Pancreas (tissue), 10 donors: ENCODE measurements around the gene ARHGEF33. TPM values are rescaled to one million over a fixed set of nuclear protein-coding genes. Genes with fewer than 3 reads are reported as not detected.

Experiments
- ATAC-seq, 4 donors: fragments of 200-7000 bp; cut with Tn5 transposase; one replicate each; pipeline versions ENCODE4 v1.8.0 to v1.9.1; 2020; ENCODE audit warnings: mild to moderate bottlenecking in 4 of 4, moderate library complexity in 4 of 4
- DNase-seq, 6 donors: peaks; one replicate each; pipeline ENCODE4 v3.0.0-alpha.2; 2020
- FAIRE-seq: peaks from 2 replicates; lab custom pipeline; 2012; peaks lifted over from hg19 to GRCh38; lab: Jason Lieb, UNC
- H3K27ac ChIP-seq, 4 donors: fragments of 200-600 bp; sonication (generic); 1 replicate in 3 of 4; 2 replicates in 1 of 4; pipeline versions ENCODE4 v1.5.0 to v1.8.0; 2020
- H3K27me3 ChIP-seq, 4 donors: fragments of 200-600 bp; one replicate each; pipeline ENCODE4 v1.8.0; 2021
- H3K36me3 ChIP-seq, 3 donors: fragments of 200-600 bp; sonication (generic) in 1 of 3; one replicate each; pipeline versions ENCODE4 v1.5.0 to v1.8.0; 2020 to 2021
- H3K4me1 ChIP-seq, 3 donors: fragments of 200-600 bp; one replicate each; pipeline ENCODE4 v1.8.0; 2021
- H3K4me3 ChIP-seq, 4 donors: fragments of 200-600 bp; sonication (generic) in 2 of 4; one replicate each; pipeline versions ENCODE4 v1.5.0 to v1.8.0; 2020 to 2021
- H3K9me3 ChIP-seq, 4 donors: fragments of 200-600 bp; one replicate each; pipeline ENCODE4 v1.8.0; 2021
- CTCF ChIP-seq, 4 donors: fragments of 200-600 bp; sonication (generic) in 3 of 4; IDR thresholded peaks; one replicate each; pipeline versions ENCODE4 v1.5.0 to v1.8.0; 2021; ENCODE audit warnings: antibody characterized with exemption in 4 of 4
- WGBS, 2 donors: extraction: QIAGEN DNeasy Blood & Tissue Kit; methylation state at CpG; one replicate each; pipeline ENCODE4 v1.1.7; 2013; 5-methylcytosine and 5-hydroxymethylcytosine counted together
- intact Hi-C, 3 donors: fragments of 100-400 bp; cut with DNase I; formaldehyde crosslinking; loops; one replicate each; pipeline versions ENCODE4 v1.11.1 to v1.14.2; 2022
- polyA plus RNA-seq, 2 donors: library from polyadenylated mRNA; stranded (reverse); fragments of 200-250 nt; gene quantifications; one replicate each; pipeline ENCODE4 v1.2.3, GENCODE V29; 2013
- total RNA-seq, 6 donors: library from RNA; stranded (reverse); fragmentation: NEBNext Ultra II Directional in 4 of 6; extraction: Animal tissue kit (Norgen Biotek cat#: 25700) in 4 of 6; gene quantifications; one replicate each; pipeline versions ENCODE4 v1.2.1 to v1.2.4, GENCODE V29; 2021 to 2023
- donor health status: healthy with polysubstance abuse.
- donor health status: DM: no; HTN: no; CAD: no; lungs with moderate emphysema.
- donor health status: DM: no; HTN: no; CAD: no.
- donor health status: control.
- donor health status: control.
- donor health status: Bipolar disorder and iron deficiency.
- donor health status: DM: yes; HTN: yes; CAD: no.
- donor health status: DM: no; HTN: no; CAD: no.
- donor health status: DM: no; HTN: no; CAD: no.
- donor health status: DM: yes; HTN: yes; CAD: no.

Gene ARHGEF33
- total and polyA plus RNA-seq, 8 donors: 0.13 to 1.6 (median 0.47) TPM

- FAIRE-seq: no peak
- no peak for TF ChIP-seq CTCF (IDR thresholded peaks at IDR 0.05)
- peak; percentile 100 for ATAC-seq
- Histone ChIP-seq H3K27ac (peak within 1 kb of the TSS; percentile 22 to 48 (median 30)), H3K27me3 (no peaks in the 10 kb centered on the region), H3K36me3 (no peaks in the 10 kb centered on the region), H3K4me3 (peak within 1 kb of the TSS; percentile 53 to 88 (median 82)), H3K4me1 (peaks cover 0 to 6% (median 3%) of the 10 kb centered on the region in 3 donors), H3K9me3 (no peaks in the 10 kb centered on the region)
- DNase-seq: peak; percentile 85 to 96 (median 89)
- WGBS, 2 donors: 0 to 1% methylated on average over 52 of the region's 52 CpGs
- intact Hi-C loops: no loop called here
Observed at GRCh38 chr2:38875576-38876367, 13.9 kb upstream of the ARHGEF33 start, which contains the start of the genes DHX57 and MORN2. Gene DHX57, minus strand, starts transcription at chr2:38875934. Its CDS starts 7,529 bp downstream, at chr2:38868405. Gene MORN2, plus strand, starts transcription at chr2:38875976.

GRCh38 chr2:38876407-38876806 is 13.3 kb upstream of the ARHGEF33 start:
- 6 to 10% methylated on average over 10 of the region's 10 CpGs for WGBS, 2 donors
- ATAC-seq (no peak), DNase-seq (no peak), FAIRE-seq (no peak)
- H3K27me3 ChIP-seq: no peaks in the 10 kb centered on the region
- H3K4me1 ChIP-seq: peaks cover 0 to 6% (median 3%) of the 10 kb centered on the region in 3 donors
- H3K27ac ChIP-seq: no peak overlapping the region
- peak overlapping the region; percentile 53 to 88 (median 82) for H3K4me3 ChIP-seq
- TF ChIP-seq CTCF (IDR thresholded peaks at IDR 0.05): no peak
- no peaks in the 10 kb centered on the region for H3K9me3 ChIP-seq
- no peaks in the 10 kb centered on the region for H3K36me3 ChIP-seq
- intact Hi-C loops: no loop called here

- TF ChIP-seq CTCF (IDR thresholded peaks at IDR 0.05): no peak
- no peak for FAIRE-seq
- H3K27me3 ChIP-seq: no peaks in the 10 kb centered on the region
Observed at GRCh38 chr2:38886063-38886462, 3.6 kb upstream of the ARHGEF33 start.

GRCh38 chr2:38887347-38887746 is 2.3 kb upstream of the ARHGEF33 start:
- ATAC-seq: no peak
- TF ChIP-seq CTCF (IDR thresholded peaks at IDR 0.05): no peak
- no peaks in the 10 kb centered on the region for H3K4me1 ChIP-seq
- FAIRE-seq: no peak
- H3K27ac ChIP-seq: no peak overlapping the region
- no peaks in the 10 kb centered on the region for H3K36me3 ChIP-seq
- WGBS, 2 donors: 88 to 91% methylated on average over 4 of the region's 4 CpGs
- DNase-seq: no peak
- no peaks in the 10 kb centered on the region for H3K27me3 ChIP-seq
- H3K4me3 ChIP-seq: no peak overlapping the region
- no peaks in the 10 kb centered on the region for H3K9me3 ChIP-seq
- intact Hi-C loops: no loop called here

More at GRCh38 chr2:38886063-38886462, 3.6 kb upstream of the ARHGEF33 start:
- Histone ChIP-seq H3K4me3 (no peak overlapping the region), H3K9me3 (no peaks in the 10 kb centered on the region), H3K27ac (no peak overlapping the region), H3K36me3 (no peaks in the 10 kb centered on the region), H3K4me1 (no peaks in the 10 kb centered on the region)
- intact Hi-C loops: no loop called here
- no peak for ATAC-seq
- no peak for DNase-seq
